GM12892 (cell line): ENCODE data around the gene ATIC.

ENCODE experiments used
- POLR2A ChIP-seq: IDR thresholded peaks from 2 replicates; pipeline ENCODE4 v1.6.1; 2011; ENCODE audit warnings: low read depth, low read length, control low read depth
- POLR2AphosphoS5 ChIP-seq: IDR thresholded peaks from 2 replicates; pipeline ENCODE4 v1.6.1; 2011; ENCODE audit warnings: low read depth, low read length, control low read depth
- TAF1 ChIP-seq: IDR thresholded peaks from 2 replicates; pipeline ENCODE4 v1.6.1; 2011; ENCODE audit warnings: low read depth, mild to moderate bottlenecking, control low read depth, low read length, borderline replicate concordance

- TF ChIP-seq POLR2A (no peak), POLR2AphosphoS5 (no peak), TAF1 (no peak)
Observed at GRCh38 chr2:215371915-215372897, 60.3 kb downstream of the ATIC start.
